DND-41 (cell line): ENCODE measurements around the gene NLGN2.

Experiments used
- ATAC-seq: fragments of 200-7000 bp; cut with Tn5 transposase; 3 replicates; pipeline ENCODE4 v1.9.1; 2021; ENCODE audit warnings: low read depth; ENCODE audit not compliant: insufficient read depth
- DNase-seq: peaks from one replicate; pipeline ENCODE4 v3.0.0-alpha.2; 2020
- H2AFZ ChIP-seq: 2 replicates; pipeline ENCODE4 v1.6.0; 2012; ENCODE audit warnings: low read depth, low read length
- H3K27ac ChIP-seq: 2 replicates; pipeline ENCODE4 v1.5.1; 2012; ENCODE audit warnings: low read length, inconsistent platforms
- H3K27me3 ChIP-seq: fragments of 200-600 bp; sonication (generic); 2 replicates; pipeline ENCODE4 v1.6.0; 2012; ENCODE audit warnings: low read length, mild to moderate bottlenecking, inconsistent platforms; ENCODE audit not compliant: insufficient read depth, poor library complexity
- H3K36me3 ChIP-seq: 2 replicates; pipeline ENCODE4 v1.5.1; 2012; ENCODE audit warnings: low read length, inconsistent platforms; ENCODE audit not compliant: insufficient read depth
- H3K4me1 ChIP-seq: 2 replicates; pipeline ENCODE4 v1.5.1; 2012; ENCODE audit warnings: mild to moderate bottlenecking, low read length; ENCODE audit not compliant: insufficient read depth
- H3K4me2 ChIP-seq: 2 replicates; pipeline ENCODE4 v1.6.0; 2012; ENCODE audit warnings: mild to moderate bottlenecking, moderate library complexity, low read length, inconsistent platforms; ENCODE audit not compliant: insufficient read depth
- H3K4me3 ChIP-seq, 2 experiments: fragments of 200-600 bp in 1 of 2; shearing (Covaris generic) in 1 of 2; 2 replicates each; pipeline ENCODE4 v1.5.1; 2012 to 2016; ENCODE audit warnings: inconsistent platforms in 2 of 2, low read length in 2 of 2, mild to moderate bottlenecking in 2 of 2, low read depth in 1 of 2, moderate library complexity in 1 of 2
- H3K79me2 ChIP-seq: 2 replicates; pipeline ENCODE4 v1.6.0; 2012; ENCODE audit warnings: low read length, inconsistent platforms; ENCODE audit not compliant: insufficient read depth
- H3K9ac ChIP-seq: 2 replicates; pipeline ENCODE4 v1.6.0; 2012; ENCODE audit warnings: low read depth, mild to moderate bottlenecking, inconsistent platforms, low read length, moderate library complexity
- H3K9me3 ChIP-seq: 2 replicates; pipeline ENCODE4 v1.5.1; 2012; ENCODE audit warnings: low read length, moderate library complexity, mild to moderate bottlenecking, inconsistent platforms; ENCODE audit not compliant: insufficient read depth, severe bottlenecking
- H4K20me1 ChIP-seq: 2 replicates; pipeline ENCODE4 v1.6.0; 2012; ENCODE audit warnings: low read length; ENCODE audit not compliant: insufficient read depth
- EZH2 ChIP-seq: IDR thresholded peaks from 3 replicates; pipeline ENCODE4 v1.6.1; 2012; ENCODE audit warnings: borderline replicate concordance, low read depth, mild to moderate bottlenecking, moderate library complexity, low read length, inconsistent platforms; ENCODE audit not compliant: severe bottlenecking
- TF ChIP-seq, protein P1 (sequence below): IDR thresholded peaks from 2 replicates; pipeline ENCODE4 v1.5.1; 2012; ENCODE audit warnings: borderline replicate concordance, low read length, moderate library complexity, mild to moderate bottlenecking; ENCODE audit not compliant: poor library complexity, severe bottlenecking; ENCODE audit errors: extremely low read depth

NLGN2 gene

DNA sequence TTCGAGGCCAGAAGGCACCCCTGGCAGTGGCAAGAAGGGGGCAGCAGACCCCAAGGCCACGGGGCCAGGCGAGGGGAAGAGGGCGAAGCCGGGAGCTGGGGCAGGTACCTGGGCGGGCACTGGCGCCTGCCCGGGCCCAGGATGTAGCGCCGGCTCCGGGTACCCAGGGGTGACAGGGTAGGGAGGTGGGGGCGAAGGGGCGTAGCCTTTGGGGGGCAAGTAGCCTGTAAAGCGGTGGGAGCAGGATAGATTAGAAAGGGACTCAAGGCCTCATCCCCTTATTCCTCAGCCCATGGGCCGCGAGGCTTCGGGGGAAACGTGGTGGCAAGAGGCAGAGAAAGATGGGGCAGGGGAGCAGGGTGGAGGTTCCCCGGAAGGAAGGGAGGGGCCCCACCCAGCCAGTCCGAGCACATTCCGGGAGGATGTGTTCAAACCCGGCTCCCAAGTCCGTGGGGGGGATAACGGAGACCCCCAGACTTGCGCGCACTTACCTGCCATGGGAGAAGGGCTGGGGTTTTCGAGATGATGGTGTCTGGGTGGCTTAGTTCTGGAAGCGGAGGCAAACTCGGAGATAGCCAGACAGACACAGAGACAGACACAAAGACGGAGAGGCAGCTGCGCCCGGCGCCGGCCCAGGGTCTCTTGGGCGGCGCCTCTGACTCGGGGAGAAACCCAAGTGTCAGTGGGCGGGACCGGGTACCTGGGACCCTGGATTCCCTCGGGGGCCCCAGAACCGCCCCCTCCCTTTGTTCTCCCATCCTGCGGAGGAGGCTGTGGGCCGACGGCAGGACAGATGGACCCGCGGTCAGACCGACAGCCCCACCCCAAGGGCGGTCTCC lies 13.8 kb upstream of the NLGN2 start:
- ATAC-seq (peak; percentile 51), DNase-seq (peak; percentile 49)
- H3K27ac ChIP-seq = peak overlapping the region; percentile 31

GRCh38 chr17:7394452-7395191 lies 13.0 kb upstream of the NLGN2 start, which contains the start of gene PLSCR3:
Gene PLSCR3 (minus strand): TSS chr17:7394525. CDS start chr17:7394110, 415 bp downstream.
- peak; percentile 83 for DNase-seq
- Histone ChIP-seq H3K4me1 (peaks cover 20% of the 10 kb centered on the region), H3K27ac (peak within 1 kb of the TSS; percentile 75), H3K36me3 (no peaks in the 10 kb centered on the region), H3K4me2 (peak within 1 kb of the TSS; percentile 85), H3K4me3 (peak within 1 kb of the TSS; percentile 38 to 79; a peak in 3 of 4 replicates), H2AFZ (peak within 1 kb of the TSS; percentile 81), H3K9ac (peak within 1 kb of the TSS; percentile 76), H3K27me3 (no peaks in the 10 kb centered on the region), H3K79me2 (no peaks in the 10 kb centered on the region), H3K9me3 (no peaks in the 10 kb centered on the region), H4K20me1 (no peaks in the 10 kb centered on the region)
- peak; percentile 91 for ATAC-seq
- TF ChIP-seq, protein P1, sequence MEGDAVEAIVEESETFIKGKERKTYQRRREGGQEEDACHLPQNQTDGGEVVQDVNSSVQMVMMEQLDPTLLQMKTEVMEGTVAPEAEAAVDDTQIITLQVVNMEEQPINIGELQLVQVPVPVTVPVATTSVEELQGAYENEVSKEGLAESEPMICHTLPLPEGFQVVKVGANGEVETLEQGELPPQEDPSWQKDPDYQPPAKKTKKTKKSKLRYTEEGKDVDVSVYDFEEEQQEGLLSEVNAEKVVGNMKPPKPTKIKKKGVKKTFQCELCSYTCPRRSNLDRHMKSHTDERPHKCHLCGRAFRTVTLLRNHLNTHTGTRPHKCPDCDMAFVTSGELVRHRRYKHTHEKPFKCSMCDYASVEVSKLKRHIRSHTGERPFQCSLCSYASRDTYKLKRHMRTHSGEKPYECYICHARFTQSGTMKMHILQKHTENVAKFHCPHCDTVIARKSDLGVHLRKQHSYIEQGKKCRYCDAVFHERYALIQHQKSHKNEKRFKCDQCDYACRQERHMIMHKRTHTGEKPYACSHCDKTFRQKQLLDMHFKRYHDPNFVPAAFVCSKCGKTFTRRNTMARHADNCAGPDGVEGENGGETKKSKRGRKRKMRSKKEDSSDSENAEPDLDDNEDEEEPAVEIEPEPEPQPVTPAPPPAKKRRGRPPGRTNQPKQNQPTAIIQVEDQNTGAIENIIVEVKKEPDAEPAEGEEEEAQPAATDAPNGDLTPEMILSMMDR = peak; percentile 41
- no peak for TF ChIP-seq EZH2

More for the DNA sequence above, 13.8 kb upstream of the NLGN2 start:
- TF ChIP-seq, protein P1 = peak; percentile 39
- TF ChIP-seq EZH2 = no peak
- Histone ChIP-seq H3K4me1 (peaks cover 20% of the 10 kb centered on the region), H3K4me3 (peak overlapping the region; percentile 38 to 79; a peak in 3 of 4 replicates), H3K9me3 (no peaks in the 10 kb centered on the region), H3K79me2 (no peaks in the 10 kb centered on the region), H4K20me1 (no peaks in the 10 kb centered on the region), H3K9ac (peak overlapping the region; percentile 76), H3K36me3 (no peaks in the 10 kb centered on the region), H3K4me2 (peak overlapping the region; percentile 85), H2AFZ (peak overlapping the region; percentile 81), H3K27me3 (no peaks in the 10 kb centered on the region)

DNA sequence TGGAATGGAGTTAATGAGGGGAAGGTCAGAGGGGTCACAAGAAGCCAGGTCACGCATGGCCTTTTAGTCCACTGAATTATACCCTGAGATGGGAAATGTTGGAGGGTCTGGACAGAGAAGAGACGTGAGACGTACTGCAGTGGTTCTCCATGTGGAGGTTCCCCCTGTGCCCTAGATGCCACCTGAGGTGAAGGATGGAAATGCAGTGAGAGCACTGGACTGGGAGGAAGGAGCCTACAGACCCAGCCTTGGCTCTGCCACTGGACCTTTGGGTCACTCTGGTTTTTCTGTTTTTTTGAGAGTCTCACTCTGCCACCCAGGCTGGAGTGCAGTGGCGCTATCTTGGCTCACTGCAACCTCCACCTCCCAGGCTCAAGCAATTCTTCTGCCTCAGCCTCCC lies 11.5 kb upstream of the NLGN2 start:
- Histone ChIP-seq H2AFZ (no peak overlapping the region), H4K20me1 (no peaks in the 10 kb centered on the region), H3K27ac (no peak overlapping the region), H3K9ac (no peak overlapping the region), H3K4me2 (no peak overlapping the region), H3K36me3 (no peaks in the 10 kb centered on the region), H3K4me3 (no peak overlapping the region), H3K79me2 (no peaks in the 10 kb centered on the region), H3K27me3 (no peaks in the 10 kb centered on the region), H3K4me1 (peaks cover 20% of the 10 kb centered on the region), H3K9me3 (no peaks in the 10 kb centered on the region)
- TF ChIP-seq, protein P1 = no peak
- no peak for TF ChIP-seq EZH2
- DNase-seq = no peak
- ATAC-seq = no peak
